Cardiac muscle cell (in vitro differentiated cells and primary cell): ENCODE measurements around the gene PET100. TPM values are rescaled to one million over a fixed set of nuclear protein-coding genes. Genes with fewer than 3 reads are reported as not detected.
A peak's percentile ranks its signal among the peaks of the same experiment; 100 is the strongest.

Experiments used
- DNase-seq, 2 donors: peaks; one replicate each; pipeline versions ENCODE4 v3.0.0 to v3.0.0-alpha.2; 2010 to 2017; ENCODE audit warnings: low read depth in 1 of 2, low spot score in 1 of 2
- H3K27ac ChIP-seq: fragments of 200-600 bp; sonication (generic); 2 replicates; pipeline ENCODE4 v1.5.1; 2016
- H3K27me3 ChIP-seq: fragments of 200-600 bp; sonication (generic); 2 replicates; pipeline ENCODE4 v1.6.0; 2016; ENCODE audit warnings: control low read depth
- H3K36me3 ChIP-seq: fragments of 200-600 bp; sonication (generic); 2 replicates; pipeline ENCODE4 v1.5.1; 2016; ENCODE audit warnings: control low read depth
- H3K4me1 ChIP-seq: fragments of 200-600 bp; sonication (generic); 2 replicates; pipeline ENCODE4 v1.8.1; 2017; ENCODE audit warnings: low read depth, mild to moderate bottlenecking, mixed run types
- H3K4me3 ChIP-seq: fragments of 200-600 bp; sonication (generic); 2 replicates; pipeline ENCODE4 v1.5.1; 2016; ENCODE audit warnings: mild to moderate bottlenecking
- H3K9me3 ChIP-seq: fragments of 200-600 bp; sonication (generic); 2 replicates; pipeline ENCODE4 v1.5.1; 2017; ENCODE audit warnings: low read depth, mild to moderate bottlenecking, control low read depth
- CTCF ChIP-seq: IDR thresholded peaks from 2 replicates; pipeline ENCODE4 v1.5.1; 2012; ENCODE audit warnings: low read depth, mild to moderate bottlenecking, low read length
- polyA plus RNA-seq: library from polyadenylated mRNA; unstranded; fragments of >200 nt; fragmentation: Nextera tagmentation; extraction: Ambion mirVana; gene quantifications from 2 replicates; pipeline ENCODE4 v1.2.1, GENCODE V29; 2016
- total RNA-seq: library from RNA; depleted of rRNA; stranded (reverse); fragments of >200 nt; gene quantifications from 2 replicates; pipeline ENCODE4 v1.2.3, GENCODE V29; 2016

PET100 gene
- total and polyA plus RNA-seq, 2 experiments from 2014 or later, result 25.0 to 404 TPM

- H3K27ac ChIP-seq, result no peak overlapping the region
- no peak for TF ChIP-seq CTCF
- H3K4me3 ChIP-seq, result no peak overlapping the region
- no peaks in the 10 kb centered on the region for H3K9me3 ChIP-seq
- no peak for DNase-seq
- H3K27me3 ChIP-seq, result no peaks in the 10 kb centered on the region
- H3K4me1 ChIP-seq, result peaks cover 4% of the 10 kb centered on the region
- H3K36me3 ChIP-seq, result no peaks in the 10 kb centered on the region
Measured at GRCh38 chr19:7638802-7639465, 9.3 kb downstream of the PET100 start.

- TF ChIP-seq CTCF, result no peak
- no peaks in the 10 kb centered on the region for H3K27me3 ChIP-seq
- no peaks in the 10 kb centered on the region for H3K36me3 ChIP-seq
Measured at GRCh38 chr19:7639863-7640348, 10.3 kb downstream of the PET100 start.

GRCh38 chr19:7640803-7641202, 11.2 kb downstream of the PET100 start:
- Histone ChIP-seq H3K36me3 (no peaks in the 10 kb centered on the region), H3K27me3 (no peaks in the 10 kb centered on the region), H3K9me3 (no peaks in the 10 kb centered on the region), H3K4me1 (peaks cover under 1% of the 10 kb centered on the region), H3K4me3 (no peak overlapping the region), H3K27ac (no peak overlapping the region)
- no peak for TF ChIP-seq CTCF
- DNase-seq, result no peak

More at GRCh38 chr19:7639863-7640348, 10.3 kb downstream of the PET100 start:
- Histone ChIP-seq H3K4me1 (peaks cover 4% of the 10 kb centered on the region), H3K4me3 (no peak overlapping the region), H3K27ac (no peak overlapping the region), H3K9me3 (no peaks in the 10 kb centered on the region)
- DNase-seq, result no peak

- no peak for DNase-seq
- Histone ChIP-seq H3K27ac (no peak overlapping the region), H3K27me3 (no peaks in the 10 kb centered on the region), H3K4me1 (no peaks in the 10 kb centered on the region), H3K36me3 (no peaks in the 10 kb centered on the region), H3K4me3 (no peak overlapping the region), H3K9me3 (no peaks in the 10 kb centered on the region)
- TF ChIP-seq CTCF, result peak; percentile 14
Measured at GRCh38 chr19:7641290-7642276, 12.0 kb downstream of the PET100 start.

- no peak for DNase-seq
- TF ChIP-seq CTCF, result no peak
- no peaks in the 10 kb centered on the region for H3K9me3 ChIP-seq
- H3K4me1 ChIP-seq, result no peaks in the 10 kb centered on the region
- no peak overlapping the region for H3K27ac ChIP-seq
- H3K36me3 ChIP-seq, result no peaks in the 10 kb centered on the region
- H3K27me3 ChIP-seq, result no peaks in the 10 kb centered on the region
- no peak overlapping the region for H3K4me3 ChIP-seq
Measured at GRCh38 chr19:7642295-7643030, 12.9 kb downstream of the PET100 start.
